ENCODE results near the gene C1D.

The C1D gene

GRCh38 chr2:68060652-68061051 lies 2.2 kb downstream of the C1D start:
- ChIA-PET POLR2A (no interaction called here), CTCF (no interaction called here)

GRCh38 chr2:68059784-68060525 lies 2.8 kb downstream of the C1D start:
- ChIA-PET CTCF (no interaction called here), POLR2A (no interaction called here)
- DNase-seq (ENCODE audit: extremely low spot score) = no peak
- no peak for TF ChIP-seq CTCF (IDR thresholded peaks at IDR 0.05; ENCODE audit: control extremely low read depth, extremely low read depth, low read depth, missing control alignments)

More at GRCh38 chr2:68060652-68061051, 2.2 kb downstream of the C1D start:
- no peak for DNase-seq (ENCODE audit: extremely low spot score)
- no peak for TF ChIP-seq CTCF (IDR thresholded peaks at IDR 0.05; ENCODE audit: control extremely low read depth, extremely low read depth, low read depth, missing control alignments)

- ChIA-PET POLR2A (no interaction called here), CTCF (interaction anchor here (1.9 kb wide), 1 partner anchor 64 kb away, joined by 7 read pairs; no protein-coding TSS in a partner anchor)
- DNase-seq (ENCODE audit: extremely low spot score) = no peak
- TF ChIP-seq CTCF (IDR thresholded peaks at IDR 0.05; ENCODE audit: control extremely low read depth, extremely low read depth, low read depth, missing control alignments) = no peak
These were observed 5.0 kb downstream of the C1D start for GRCh38 chr2:68057658-68058396.

GRCh38 chr2:68052717-68053422 lies 9.9 kb downstream of the C1D start:
- DNase-seq (ENCODE audit: extremely low spot score) = no peak
- TF ChIP-seq CTCF (IDR thresholded peaks at IDR 0.05; ENCODE audit: control extremely low read depth, extremely low read depth, low read depth, missing control alignments) = no peak
- CTCF ChIA-PET = interaction anchor here (0.9 to 2.3 kb wide), 5 partner anchors 10 to 69 kb away, joined by 3 to 7 read pairs (median 5); partner anchors contain the start of gene C1D

GRCh38 chr2:68050353-68050752 lies 12.5 kb downstream of the C1D start:
- ChIA-PET CTCF (no interaction called here), POLR2A (no interaction called here)
- TF ChIP-seq CTCF (IDR thresholded peaks at IDR 0.05; ENCODE audit: control extremely low read depth, extremely low read depth, low read depth, missing control alignments) = no peak
- DNase-seq (ENCODE audit: extremely low spot score) = no peak

More at GRCh38 chr2:68052717-68053422, 9.9 kb downstream of the C1D start:
- POLR2A ChIA-PET = interaction anchor here (1.3 kb wide), 1 partner anchor 10 kb away, joined by 4 read pairs; the partner anchor contains the start of gene C1D

- no peak for DNase-seq (ENCODE audit: extremely low spot score)
- CTCF ChIA-PET = no interaction called here
- POLR2A ChIA-PET = no interaction called here
- no peak for TF ChIP-seq CTCF (IDR thresholded peaks at IDR 0.05; ENCODE audit: control extremely low read depth, extremely low read depth, low read depth, missing control alignments)
These were observed 16.1 kb downstream of the C1D start for GRCh38 chr2:68046642-68047240.

Data from GM10248 (cell line).